A673 (cell line): ENCODE data around the gene BUB1. TPM values are rescaled to one million over a fixed set of nuclear protein-coding genes. Genes with fewer than 3 reads are reported as not detected.

ENCODE experiments used
- BruUV-seq: library from RNA; stranded (reverse); fragments of 400-500 nt; replicated peaks from 2 replicates; lab custom pipeline; 2021; lab: Mats Ljungman, UMichigan
- CTCF ChIA-PET: fragments of 300-600 bp; sonication (Branson Sonifier 250); formaldehyde crosslinking; loops from one replicate; lab custom pipeline; 2022; ENCODE audit warnings: antibody characterized with exemption; lab: Charles Lee
- POLR2A ChIA-PET: fragments of 300-600 bp; sonication (Branson Sonifier 250); formaldehyde crosslinking; loops from one replicate; lab custom pipeline; 2022; ENCODE audit warnings: antibody characterized with exemption; ENCODE audit not compliant: low non-redundant PET; lab: Charles Lee
- DNase-seq: peaks from one replicate; pipeline ENCODE4 v3.0.0-alpha.2; 2015; ENCODE audit warnings: low spot score
- H3K27ac ChIP-seq: fragments of 200-600 bp; sonication (generic); 2 replicates; pipeline ENCODE4 v1.5.1; 2016; ENCODE audit warnings: mixed run types, low read depth, mild to moderate bottlenecking, mixed read lengths, antibody characterized with exemption, low read length; ENCODE audit not compliant: poor library complexity, severe bottlenecking
- H3K27me3 ChIP-seq: fragments of 200-600 bp; sonication (generic); replicated peaks from 2 replicates; pipeline ENCODE4 v1.6.1; 2017; ENCODE audit warnings: mixed run types, low read depth, mild to moderate bottlenecking, mixed read lengths, antibody characterized with exemption, low read length; ENCODE audit not compliant: insufficient read depth, poor library complexity
- H3K36me3 ChIP-seq: fragments of 200-600 bp; sonication (generic); 2 replicates; pipeline ENCODE4 v1.6.1; 2016; ENCODE audit warnings: mixed run types, mild to moderate bottlenecking, mixed read lengths, antibody characterized with exemption, low read length; ENCODE audit not compliant: insufficient read depth, poor library complexity, severe bottlenecking
- H3K4me1 ChIP-seq: fragments of 200-600 bp; sonication (generic); 2 replicates; pipeline ENCODE4 v1.6.1; 2017; ENCODE audit warnings: mixed run types, mild to moderate bottlenecking, mixed read lengths, antibody characterized with exemption, low read length; ENCODE audit not compliant: insufficient read depth, poor library complexity, severe bottlenecking
- H3K4me3 ChIP-seq: fragments of 200-600 bp; sonication (generic); 2 replicates; pipeline ENCODE4 v1.5.1; 2016; ENCODE audit warnings: low read depth, mixed run types, mild to moderate bottlenecking, mixed read lengths, low read length; ENCODE audit not compliant: poor library complexity, severe bottlenecking
- H3K9me3 ChIP-seq: fragments of 200-600 bp; sonication (generic); 2 replicates; pipeline ENCODE4 v1.6.1; 2016; ENCODE audit warnings: mixed run types, low read depth, mild to moderate bottlenecking, mixed read lengths, antibody characterized with exemption, low read length; ENCODE audit not compliant: poor library complexity, severe bottlenecking
- CTCF ChIP-seq: fragments of 300-800, 200-600 bp; sonication (generic); conservative IDR thresholded peaks from 2 replicates; pipeline ENCODE4 v1.5.1; 2017; ENCODE audit warnings: low read depth, mild to moderate bottlenecking, antibody characterized with exemption, low read length, moderate library complexity, mixed read lengths
- EZH2 ChIP-seq: fragments of 200-600 bp; sonication (generic); IDR thresholded peaks from 2 replicates; pipeline ENCODE4 v1.6.1; 2017; ENCODE audit warnings: borderline replicate concordance, low read depth, mild to moderate bottlenecking, mixed read lengths, antibody characterized with exemption, low read length; ENCODE audit not compliant: poor library complexity, severe bottlenecking
- intact Hi-C: fragments of 100-400 bp; cut with micrococcal nuclease; formaldehyde crosslinking; loops from one replicate; pipeline ENCODE4 v1.10.0; 2022; ENCODE audit not compliant: unreplicated experiment
- total RNA-seq: library from RNA; stranded (reverse); gene quantifications from 2 replicates; pipeline ENCODE4 v1.2.3, GENCODE V29; 2021

BUB1 gene
- total RNA-seq, 1 experiment from 2014 or later = 98.0 TPM

GRCh38 chr2:110639972-110640371 is 37.9 kb downstream of the BUB1 start:
- Histone ChIP-seq H3K4me1 (no peaks in the 10 kb centered on the region), H3K9me3 (no peaks in the 10 kb centered on the region), H3K27ac (no peak overlapping the region), H3K4me3 (no peak overlapping the region), H3K36me3 (peaks cover 73% of the 10 kb centered on the region), H3K27me3 (no peaks in the 10 kb centered on the region)
- TF ChIP-seq EZH2 = no peak
- TF ChIP-seq CTCF = no peak
- no TSS peak for BruUV-seq
- DNase-seq = peak; percentile 7
- intact Hi-C loops = no loop called here
- POLR2A ChIA-PET = no interaction called here
- CTCF ChIA-PET = no interaction called here

GRCh38 chr2:110638952-110639695 is 38.7 kb downstream of the BUB1 start:
- POLR2A ChIA-PET = no interaction called here
- BruUV-seq = no TSS peak
- Histone ChIP-seq H3K27me3 (no peaks in the 10 kb centered on the region), H3K36me3 (peaks cover 78% of the 10 kb centered on the region), H3K4me1 (no peaks in the 10 kb centered on the region), H3K4me3 (no peak overlapping the region), H3K27ac (no peak overlapping the region), H3K9me3 (no peaks in the 10 kb centered on the region)
- no peak for DNase-seq
- TF ChIP-seq CTCF = no peak
- no peak for TF ChIP-seq EZH2
- CTCF ChIA-PET = no interaction called here
- intact Hi-C loops = no loop called here

- peaks cover 71% of the 10 kb centered on the region for H3K36me3 ChIP-seq
- H3K9me3 ChIP-seq = no peaks in the 10 kb centered on the region
- no peaks in the 10 kb centered on the region for H3K27me3 ChIP-seq
- BruUV-seq = no TSS peak
- TF ChIP-seq EZH2 (no peak), CTCF (no peak)
- no peak for DNase-seq
- no peaks in the 10 kb centered on the region for H3K4me1 ChIP-seq
- POLR2A ChIA-PET = no interaction called here
- CTCF ChIA-PET = no interaction called here
- H3K4me3 ChIP-seq = no peak overlapping the region
- intact Hi-C loops = no loop called here
- no peak overlapping the region for H3K27ac ChIP-seq
Observed at GRCh38 chr2:110638004-110638403, 39.9 kb downstream of the BUB1 start.
